NCI-H774 (cell line): ENCODE data around the gene FITM1.
A peak's percentile ranks its signal among the peaks of the same experiment; 100 is the strongest.

Source experiments
- DNase-seq: peaks from one replicate; lab custom pipeline; 2025; lab: John Stamatoyannopoulos, UW

Gene FITM1

GRCh38 chr14:24130380-24130716 lies at the start of gene FITM1:
TSS of gene FITM1 (plus strand) at chr14:24130659. CDS start at chr14:24131564, 905 bp downstream.
- no peak for DNase-seq

GRCh38 chr14:24080888-24081738 lies 49.3 kb upstream of the FITM1 start:
- peak; percentile 61 for DNase-seq

GRCh38 chr14:24081739-24082211 lies 48.7 kb upstream of the FITM1 start:
- DNase-seq, result no peak

- DNase-seq, result no peak
Observed at GRCh38 chr14:24082411-24083080, 47.9 kb upstream of the FITM1 start.

GRCh38 chr14:24083462-24083861 lies 47.0 kb upstream of the FITM1 start:
- DNase-seq, result no peak

- DNase-seq, result no peak
Observed at GRCh38 chr14:24084440-24084839, 46.0 kb upstream of the FITM1 start.

GRCh38 chr14:24085215-24085614 lies 45.2 kb upstream of the FITM1 start:
- no peak for DNase-seq

GRCh38 chr14:24086193-24086955 lies 44.1 kb upstream of the FITM1 start:
- no peak for DNase-seq

GRCh38 chr14:24087004-24087403 lies 43.5 kb upstream of the FITM1 start:
- no peak for DNase-seq

GRCh38 chr14:24088095-24088494 lies 42.4 kb upstream of the FITM1 start:
- DNase-seq, result no peak

- DNase-seq, result no peak
Observed at GRCh38 chr14:24089890-24090289, 40.6 kb upstream of the FITM1 start.

GRCh38 chr14:24092110-24092504 lies 38.4 kb upstream of the FITM1 start:
- DNase-seq, result no peak

GRCh38 chr14:24092505-24093206 lies 37.8 kb upstream of the FITM1 start:
- DNase-seq, result no peak

GRCh38 chr14:24093207-24093900 lies 37.1 kb upstream of the FITM1 start:
- no peak for DNase-seq

GRCh38 chr14:24093901-24094840 lies 36.3 kb upstream of the FITM1 start, which contains the start of gene PCK2:
TSS of gene PCK2 (plus strand) at chr14:24094311. CDS start at chr14:24094406, 95 bp downstream.
- peak; percentile 90 for DNase-seq

GRCh38 chr14:24094841-24095270 lies 35.6 kb upstream of the FITM1 start:
- no peak for DNase-seq

GRCh38 chr14:24095271-24096068 lies 35.0 kb upstream of the FITM1 start:
- no peak for DNase-seq

GRCh38 chr14:24096545-24097181 lies 33.8 kb upstream of the FITM1 start:
- DNase-seq, result no peak
